ENCODE results near the gene CPN2. TPM values are rescaled to one million over a fixed set of nuclear protein-coding genes. Genes with fewer than 3 reads are reported as not detected.

Gene CPN2
- total and polyA plus RNA-seq, 2 of the 13 experiments (the other 11 are each of a cell fraction or from before 2014, with no cell fraction given), result 26.7 to 27.7 TPM

GRCh38 chr3:194351080-194351672 is at the start of gene CPN2 (continued):
- TF ChIP-seq ZNF383 (CRISPR knock-in tag; IDR thresholded peaks at IDR 0.05; ENCODE audit: borderline replicate concordance) (no peak), GATAD1 (CRISPR knock-in tag; IDR thresholded peaks at IDR 0.05) (peak; percentile 39; the same call in 1 of the 2 replicates), ZNF460 (CRISPR knock-in tag; IDR thresholded peaks at IDR 0.05; ENCODE audit: borderline replicate concordance) (no peak), ZKSCAN1 (IDR thresholded peaks at IDR 0.05; ENCODE audit: low read length) (no peak), ZBTB37 (CRISPR knock-in tag; IDR thresholded peaks at IDR 0.05) (0 out of 2 replicates have a peak, but pooled peaks have one; percentile 54), ZSCAN31 (CRISPR knock-in tag; IDR thresholded peaks at IDR 0.05; ENCODE audit: low read depth) (no peak), RXRA (CRISPR knock-in tag; IDR thresholded peaks at IDR 0.05) (peak; percentile 90), ZNF619 (CRISPR knock-in tag; IDR thresholded peaks at IDR 0.05) (0 out of 2 replicates have a peak, but pooled peaks have one; percentile 41), BRCA1 (CRISPR knock-in tag; IDR thresholded peaks at IDR 0.05) (0 out of 2 replicates have a peak, but pooled peaks have one; percentile 34), ZNF317 (CRISPR knock-in tag; IDR thresholded peaks at IDR 0.05) (no peak), UBTF (CRISPR knock-in tag; IDR thresholded peaks at IDR 0.05) (peak; percentile 85), ZNF720 (CRISPR knock-in tag; IDR thresholded peaks at IDR 0.05) (0 out of 2 replicates have a peak, but pooled peaks have one; percentile 21), XBP1 (CRISPR knock-in tag; IDR thresholded peaks at IDR 0.05) (no peak), PHF5A (CRISPR knock-in tag; IDR thresholded peaks at IDR 0.05; ENCODE audit: low read depth, unreplicated experiment) (no peak), HNRNPH1 (optimal IDR thresholded peaks at IDR 0.05; ENCODE audit: low read depth, low read length) (no peak), ZNF557 (CRISPR knock-in tag; IDR thresholded peaks at IDR 0.05) (no peak), ZNF724P (CRISPR knock-in tag; IDR thresholded peaks at IDR 0.05; ENCODE audit: borderline replicate concordance) (0 out of 2 replicates have a peak, but pooled peaks have one; percentile 42), ZNF234 (CRISPR knock-in tag; conservative IDR thresholded peaks at IDR 0.05) (no peak), ZNF691 (CRISPR knock-in tag; IDR thresholded peaks at IDR 0.05; ENCODE audit: borderline replicate concordance, low read depth) (no peak; the same call in 1 of the 2 replicates), ARID3A (IDR thresholded peaks at IDR 0.05; ENCODE audit: low read depth, low read length) (no peak), GPN1 (CRISPR knock-in tag; IDR thresholded peaks at IDR 0.05; ENCODE audit: borderline replicate concordance) (no peak), PRDM4 (CRISPR knock-in tag; IDR thresholded peaks at IDR 0.05; ENCODE audit: borderline replicate concordance) (no peak)
